ENCODE results near the gene METTL25B.

METTL25B gene

GRCh38 chr1:156726549-156727226 is 1.6 kb upstream of the METTL25B start:
- DNase-seq (ENCODE audit: low read depth), result no peak

GRCh38 chr1:156727492-156727891 is 777 bp upstream of the METTL25B start:
- no peak for DNase-seq (ENCODE audit: low read depth)

- peak; percentile 98 for DNase-seq (ENCODE audit: low read depth)
Observed at GRCh38 chr1:156728599-156729462, 562 bp downstream of the METTL25B start, which contains the start of gene ISG20L2. Gene ISG20L2, minus strand, starts transcription at chr1:156728766. Its CDS starts 1,114 bp downstream, at chr1:156727652.

- no peak for DNase-seq (ENCODE audit: low read depth)
Observed at GRCh38 chr1:156733989-156734584, 5.8 kb downstream of the METTL25B start.

GRCh38 chr1:156738407-156738806 is 10.1 kb downstream of the METTL25B start:
- DNase-seq (ENCODE audit: low read depth), result no peak

- no peak for DNase-seq (ENCODE audit: low read depth)
Observed at GRCh38 chr1:156738916-156739315, 10.6 kb downstream of the METTL25B start.

- no peak for DNase-seq (ENCODE audit: low read depth)
Observed at GRCh38 chr1:156740237-156740740, 12.0 kb downstream of the METTL25B start.

- peak; percentile 98 for DNase-seq (ENCODE audit: low read depth)
Observed at GRCh38 chr1:156740741-156741480, 12.6 kb downstream of the METTL25B start, which contains the start of gene MRPL24. Gene MRPL24, minus strand, starts transcription at chr1:156741088. Its CDS starts 2,384 bp downstream, at chr1:156738704.

- no peak for DNase-seq (ENCODE audit: low read depth)
Observed at GRCh38 chr1:156741481-156741983, 13.3 kb downstream of the METTL25B start.

- DNase-seq (ENCODE audit: low read depth), result no peak
Observed at GRCh38 chr1:156742017-156742416, 13.7 kb downstream of the METTL25B start.

- no peak for DNase-seq (ENCODE audit: low read depth)
Observed at GRCh38 chr1:156742801-156743200, 14.5 kb downstream of the METTL25B start.

GRCh38 chr1:156743367-156744302 is 15.4 kb downstream of the METTL25B start:
- DNase-seq (ENCODE audit: low read depth), result no peak

- no peak for DNase-seq (ENCODE audit: low read depth)
Observed at GRCh38 chr1:156744344-156744743, 16.1 kb downstream of the METTL25B start.

- DNase-seq (ENCODE audit: low read depth), result no peak
Observed at GRCh38 chr1:156744786-156745419, 16.6 kb downstream of the METTL25B start.

- no peak for DNase-seq (ENCODE audit: low read depth)
Observed at GRCh38 chr1:156745881-156746280, 17.6 kb downstream of the METTL25B start.

GRCh38 chr1:156746406-156746727 is 18.1 kb downstream of the METTL25B start:
- DNase-seq (ENCODE audit: low read depth), result no peak

- no peak for DNase-seq (ENCODE audit: low read depth)
Observed at GRCh38 chr1:156746728-156747631, 18.7 kb downstream of the METTL25B start.

- DNase-seq (ENCODE audit: low read depth), result no peak
Observed at GRCh38 chr1:156747742-156748669, 19.7 kb downstream of the METTL25B start.

Measured in CMK (cell line).